Loucy (cell line): ENCODE results near the gene LSM12.

Experiments used
- H2AFZ ChIP-seq: fragments of 200-600 bp; sonication (generic); 2 replicates; pipeline ENCODE4 v1.6.0; 2016; ENCODE audit warnings: antibody characterized with exemption, mild to moderate bottlenecking, low read length, moderate library complexity
- H3F3A ChIP-seq: fragments of 200-600 bp; 2 replicates; pipeline ENCODE4 v1.6.0; 2016; ENCODE audit warnings: antibody characterized with exemption, low read depth, mild to moderate bottlenecking
- H3K27me3 ChIP-seq: fragments of 200-600 bp; sonication (generic); 2 replicates; pipeline ENCODE4 v1.6.1; 2014; ENCODE audit warnings: low read length, mild to moderate bottlenecking; ENCODE audit not compliant: insufficient read depth, poor library complexity, severe bottlenecking
- H3K36me3 ChIP-seq: fragments of 200-600 bp; sonication (generic); 2 replicates; pipeline ENCODE4 v1.6.1; 2016; ENCODE audit warnings: low read length; ENCODE audit not compliant: insufficient read depth
- H3K4me1 ChIP-seq: fragments of 200-600 bp; sonication (generic); 2 replicates; pipeline ENCODE4 v1.5.1; 2014; ENCODE audit warnings: low read length, mild to moderate bottlenecking; ENCODE audit not compliant: insufficient read depth, poor library complexity, severe bottlenecking
- H3K4me2 ChIP-seq: fragments of 200-600 bp; sonication (generic); 2 replicates; pipeline ENCODE4 v1.6.0; 2014; ENCODE audit warnings: antibody characterized with exemption, low read length, low read depth, mild to moderate bottlenecking; ENCODE audit not compliant: poor library complexity, severe bottlenecking
- H3K4me3 ChIP-seq: fragments of 200-600 bp; sonication (generic); 2 replicates; pipeline ENCODE4 v1.5.1; 2014; ENCODE audit warnings: low read length, mild to moderate bottlenecking, mixed read lengths; ENCODE audit not compliant: poor library complexity, severe bottlenecking
- H3K79me2 ChIP-seq: fragments of 200-600 bp; sonication (generic); 2 replicates; pipeline ENCODE4 v1.6.1; 2014; ENCODE audit warnings: low read length; ENCODE audit not compliant: insufficient read depth
- H3K9ac ChIP-seq: fragments of 200-600 bp; sonication (generic); 2 replicates; pipeline ENCODE4 v1.6.0; 2014; ENCODE audit warnings: mild to moderate bottlenecking, low read depth, low read length, moderate library complexity; ENCODE audit not compliant: poor library complexity, severe bottlenecking
- H3K9me2 ChIP-seq: fragments of 200-600 bp; sonication (generic); replicated peaks from 2 replicates; pipeline ENCODE4 v1.6.1; 2016; ENCODE audit warnings: low read depth, low read length, mixed read lengths
- H3K9me3 ChIP-seq: fragments of 200-600 bp; sonication (generic); 2 replicates; pipeline ENCODE4 v1.6.1; 2014; ENCODE audit warnings: mild to moderate bottlenecking, antibody characterized with exemption, low read length, low read depth; ENCODE audit not compliant: insufficient read depth
- H4K20me1 ChIP-seq: fragments of 200-600 bp; sonication (generic); 2 replicates; pipeline ENCODE4 v1.6.0; 2014; ENCODE audit warnings: antibody characterized with exemption, low read length, mild to moderate bottlenecking; ENCODE audit not compliant: insufficient read depth, poor library complexity, severe bottlenecking
- CTCF ChIP-seq: fragments of 200-600 bp; sonication (generic); conservative IDR thresholded peaks from 2 replicates; pipeline ENCODE4 v1.5.1; 2014; ENCODE audit warnings: mild to moderate bottlenecking, antibody characterized with exemption, low read length
- EZH2phosphoT487 ChIP-seq: fragments of 200-600 bp; IDR thresholded peaks from 2 replicates; pipeline ENCODE4 v1.6.1; 2018; ENCODE audit warnings: antibody characterized with exemption, mild to moderate bottlenecking, moderate library complexity, borderline replicate concordance

Gene LSM12

GRCh38 chr17:44081681-44082080 is 15.2 kb upstream of the LSM12 start:
- Histone ChIP-seq H3K9me2 (no peaks in the 10 kb centered on the region), H3K27me3 (no peaks in the 10 kb centered on the region), H4K20me1 (no peaks in the 10 kb centered on the region), H3K9me3 (no peaks in the 10 kb centered on the region), H3K4me2 (no peak overlapping the region), H3F3A (no peaks in the 10 kb centered on the region), H2AFZ (no peak overlapping the region), H3K79me2 (no peaks in the 10 kb centered on the region), H3K36me3 (peaks cover 60% of the 10 kb centered on the region; the same call in 1 of the 2 replicates), H3K4me1 (no peaks in the 10 kb centered on the region), H3K4me3 (no peak overlapping the region), H3K9ac (no peak overlapping the region)
- TF ChIP-seq EZH2phosphoT487 (no peak), CTCF (no peak)

GRCh38 chr17:44079877-44080821 is 13.7 kb upstream of the LSM12 start:
- H3K9ac ChIP-seq: no peak overlapping the region
- no peaks in the 10 kb centered on the region for H4K20me1 ChIP-seq
- H3K4me1 ChIP-seq: no peaks in the 10 kb centered on the region
- no peak for TF ChIP-seq EZH2phosphoT487
- no peak for TF ChIP-seq CTCF
- no peaks in the 10 kb centered on the region for H3F3A ChIP-seq
- no peak overlapping the region for H2AFZ ChIP-seq
- H3K79me2 ChIP-seq: no peaks in the 10 kb centered on the region
- H3K27me3 ChIP-seq: no peaks in the 10 kb centered on the region
- H3K9me2 ChIP-seq: no peaks in the 10 kb centered on the region
- H3K36me3 ChIP-seq: peaks cover 62% of the 10 kb centered on the region; the same call in 1 of the 2 replicates
- H3K9me3 ChIP-seq: no peaks in the 10 kb centered on the region
- H3K4me2 ChIP-seq: no peak overlapping the region
- no peak overlapping the region for H3K4me3 ChIP-seq

GRCh38 chr17:44078412-44078811 is 11.9 kb upstream of the LSM12 start:
- no peak overlapping the region for H2AFZ ChIP-seq
- H3K4me1 ChIP-seq: no peaks in the 10 kb centered on the region
- no peaks in the 10 kb centered on the region for H3K27me3 ChIP-seq
- TF ChIP-seq CTCF (no peak), EZH2phosphoT487 (no peak)
- H3K79me2 ChIP-seq: no peaks in the 10 kb centered on the region
- no peak overlapping the region for H3K4me2 ChIP-seq
- H3K9me3 ChIP-seq: no peaks in the 10 kb centered on the region
- H3K4me3 ChIP-seq: no peak overlapping the region
- no peak overlapping the region for H3K9ac ChIP-seq
- no peaks in the 10 kb centered on the region for H3K9me2 ChIP-seq
- H4K20me1 ChIP-seq: no peaks in the 10 kb centered on the region
- H3K36me3 ChIP-seq: peaks cover 53% of the 10 kb centered on the region; the same call in 1 of the 2 replicates
- no peaks in the 10 kb centered on the region for H3F3A ChIP-seq
